Cerebellar nuclear complex (tissue), 1 donor: ENCODE results near the gene MNAT1.
"Not testable (repeated sequence)": the region's sequence is repeated elsewhere in the genome, so short reads cannot be mapped to it uniquely, and the experiment has no call there.

Experiments
- DNase-seq, 2 experiments: peaks; one replicate each; lab custom pipeline; 2025; lab: John Stamatoyannopoulos, UW

Gene MNAT1

GRCh38 chr14:60805841-60806430, 71.4 kb downstream of the MNAT1 start:
- DNase-seq: no peak

GRCh38 chr14:60807247-60807646, 72.7 kb downstream of the MNAT1 start:
- DNase-seq: no peak

- DNase-seq: no peak
Measured at GRCh38 chr14:60807971-60808370, 73.4 kb downstream of the MNAT1 start.

- no peak for DNase-seq
Measured at GRCh38 chr14:60812987-60813386, 78.4 kb downstream of the MNAT1 start.

- DNase-seq: no peak
Measured at GRCh38 chr14:60815371-60815770, 80.8 kb downstream of the MNAT1 start.

- no peak for DNase-seq
Measured at GRCh38 chr14:60817113-60817512, 82.6 kb downstream of the MNAT1 start.

GRCh38 chr14:60819575-60819974, 85.0 kb downstream of the MNAT1 start:
- DNase-seq: no peak

- no peak for DNase-seq
Measured at GRCh38 chr14:60838601-60839000, 104.0 kb downstream of the MNAT1 start.

GRCh38 chr14:60839057-60839456, 104.5 kb downstream of the MNAT1 start:
- no peak for DNase-seq

GRCh38 chr14:60839657-60840056, 105.1 kb downstream of the MNAT1 start:
- DNase-seq: no peak

- DNase-seq: no peak
Measured at GRCh38 chr14:60840313-60840712, 105.8 kb downstream of the MNAT1 start.

GRCh38 chr14:60845523-60845922, 111.0 kb downstream of the MNAT1 start:
- no peak for DNase-seq

GRCh38 chr14:60848066-60848465, 113.5 kb downstream of the MNAT1 start:
- no peak for DNase-seq

- DNase-seq: not testable (repeated sequence)
Measured at GRCh38 chr14:60851692-60852091, 117.1 kb downstream of the MNAT1 start.

- no peak for DNase-seq
Measured at GRCh38 chr14:60856111-60856510, 121.5 kb downstream of the MNAT1 start.

GRCh38 chr14:60859525-60859924, 125.0 kb downstream of the MNAT1 start:
- no peak for DNase-seq

GRCh38 chr14:60861545-60862140, 127.1 kb downstream of the MNAT1 start:
- DNase-seq: no peak

GRCh38 chr14:60862283-60862682, 127.7 kb downstream of the MNAT1 start:
- DNase-seq: no peak

GRCh38 chr14:60863249-60863648, 128.7 kb downstream of the MNAT1 start:
- no peak for DNase-seq

GRCh38 chr14:60865378-60866127, 131.0 kb downstream of the MNAT1 start:
- no peak for DNase-seq

GRCh38 chr14:60867503-60868172, 133.1 kb downstream of the MNAT1 start:
- DNase-seq: no peak

- DNase-seq: no peak
Measured at GRCh38 chr14:60878121-60878520, 143.6 kb downstream of the MNAT1 start.

- no peak for DNase-seq
Measured at GRCh38 chr14:60878536-60878935, 144.0 kb downstream of the MNAT1 start.
